ENCODE data around the gene TMEM63C. TPM values are rescaled to one million over a fixed set of nuclear protein-coding genes. Genes with fewer than 3 reads are reported as not detected.

Gene TMEM63C
- total RNA-seq, 1 donor from 2014 or later, result 6.6 TPM

- Mint-ChIP-seq H3K27me3 (ENCODE audit: unreplicated experiment) (peaks cover 3% of the 10 kb centered on the region), H3K27ac (ENCODE audit: unreplicated experiment) (no peak overlapping the region), H3K9me3 (ENCODE audit: unreplicated experiment) (no peaks in the 10 kb centered on the region), H3K4me3 (ENCODE audit: unreplicated experiment) (no peak overlapping the region), H3K36me3 (ENCODE audit: low read depth, unreplicated experiment) (no peaks in the 10 kb centered on the region), H3K4me1 (ENCODE audit: unreplicated experiment) (no peaks in the 10 kb centered on the region)
- DNase-seq (ENCODE audit: low spot score), result no peak
- no peak for TF ChIP-seq CTCF (IDR thresholded peaks at IDR 0.05; ENCODE audit: unreplicated experiment)
These were observed 64.2 kb downstream of the TMEM63C start for GRCh38 chr14:77245820-77246219.

- H3K9me3 Mint-ChIP-seq (ENCODE audit: unreplicated experiment), result no peaks in the 10 kb centered on the region
- no peak for TF ChIP-seq CTCF (IDR thresholded peaks at IDR 0.05; ENCODE audit: unreplicated experiment)
- DNase-seq (ENCODE audit: low spot score), result no peak
- peaks cover 3% of the 10 kb centered on the region for H3K27me3 Mint-ChIP-seq (ENCODE audit: unreplicated experiment)
- no peaks in the 10 kb centered on the region for H3K4me1 Mint-ChIP-seq (ENCODE audit: unreplicated experiment)
- no peak overlapping the region for H3K4me3 Mint-ChIP-seq (ENCODE audit: unreplicated experiment)
- no peak overlapping the region for H3K27ac Mint-ChIP-seq (ENCODE audit: unreplicated experiment)
- no peaks in the 10 kb centered on the region for H3K36me3 Mint-ChIP-seq (ENCODE audit: low read depth, unreplicated experiment)
These were observed 65.2 kb downstream of the TMEM63C start for GRCh38 chr14:77246784-77247183.

DNA sequence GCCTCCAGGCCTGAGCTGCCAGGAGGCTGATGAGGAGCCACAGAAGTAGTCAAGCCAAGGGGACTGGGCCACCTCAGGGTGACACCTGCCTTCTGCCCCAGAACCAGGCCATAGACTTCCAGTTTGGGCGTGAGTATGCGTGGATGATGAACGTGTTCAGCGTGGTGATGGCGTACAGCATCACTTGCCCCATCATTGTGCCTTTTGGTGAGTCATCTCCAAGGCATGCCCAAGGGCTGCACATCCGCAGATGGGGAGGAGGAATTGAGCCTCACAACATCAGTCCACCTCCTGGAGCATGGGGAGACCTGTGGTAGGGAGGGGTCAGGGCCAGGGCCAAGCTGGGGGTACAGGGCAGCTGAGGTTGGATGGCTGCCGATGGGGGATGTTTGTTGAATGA is 67.1 kb downstream of the TMEM63C start:
- H3K27me3 Mint-ChIP-seq (ENCODE audit: unreplicated experiment), result no peaks in the 10 kb centered on the region
- DNase-seq (ENCODE audit: low spot score), result no peak
- H3K4me3 Mint-ChIP-seq (ENCODE audit: unreplicated experiment), result no peak overlapping the region
- no peak overlapping the region for H3K27ac Mint-ChIP-seq (ENCODE audit: unreplicated experiment)
- TF ChIP-seq CTCF (IDR thresholded peaks at IDR 0.05; ENCODE audit: unreplicated experiment), result no peak
- no peaks in the 10 kb centered on the region for H3K9me3 Mint-ChIP-seq (ENCODE audit: unreplicated experiment)
- H3K4me1 Mint-ChIP-seq (ENCODE audit: unreplicated experiment), result no peaks in the 10 kb centered on the region
- no peaks in the 10 kb centered on the region for H3K36me3 Mint-ChIP-seq (ENCODE audit: low read depth, unreplicated experiment)

- no peak for DNase-seq (ENCODE audit: low spot score)
- no peaks in the 10 kb centered on the region for H3K36me3 Mint-ChIP-seq (ENCODE audit: low read depth, unreplicated experiment)
- no peak overlapping the region for H3K27ac Mint-ChIP-seq (ENCODE audit: unreplicated experiment)
- no peak for TF ChIP-seq CTCF (IDR thresholded peaks at IDR 0.05; ENCODE audit: unreplicated experiment)
- no peaks in the 10 kb centered on the region for H3K27me3 Mint-ChIP-seq (ENCODE audit: unreplicated experiment)
- no peaks in the 10 kb centered on the region for H3K4me1 Mint-ChIP-seq (ENCODE audit: unreplicated experiment)
- no peaks in the 10 kb centered on the region for H3K9me3 Mint-ChIP-seq (ENCODE audit: unreplicated experiment)
- H3K4me3 Mint-ChIP-seq (ENCODE audit: unreplicated experiment), result no peak overlapping the region
These were observed 67.7 kb downstream of the TMEM63C start for GRCh38 chr14:77249286-77249685.

- Mint-ChIP-seq H3K27ac (ENCODE audit: unreplicated experiment) (no peak overlapping the region), H3K4me1 (ENCODE audit: unreplicated experiment) (no peaks in the 10 kb centered on the region), H3K27me3 (ENCODE audit: unreplicated experiment) (no peaks in the 10 kb centered on the region), H3K36me3 (ENCODE audit: low read depth, unreplicated experiment) (peaks cover 9% of the 10 kb centered on the region), H3K9me3 (ENCODE audit: unreplicated experiment) (no peaks in the 10 kb centered on the region), H3K4me3 (ENCODE audit: unreplicated experiment) (no peak overlapping the region)
- no peak for TF ChIP-seq CTCF (IDR thresholded peaks at IDR 0.05; ENCODE audit: unreplicated experiment)
- no peak for DNase-seq (ENCODE audit: low spot score)
These were observed 69.3 kb downstream of the TMEM63C start for GRCh38 chr14:77250927-77251326.
